T-helper 1 cell (primary cell): Measurements from ENCODE around the gene SH3RF3.
"Not testable (repeated sequence)": the region's sequence is repeated elsewhere in the genome, so short reads cannot be mapped to it uniquely, and the experiment has no call there.

Experiments
- DNase-seq, 5 donors: peaks; one replicate each; pipeline ENCODE4 v3.0.0-alpha.2; 2012 to 2020

The SH3RF3 gene

DNA sequence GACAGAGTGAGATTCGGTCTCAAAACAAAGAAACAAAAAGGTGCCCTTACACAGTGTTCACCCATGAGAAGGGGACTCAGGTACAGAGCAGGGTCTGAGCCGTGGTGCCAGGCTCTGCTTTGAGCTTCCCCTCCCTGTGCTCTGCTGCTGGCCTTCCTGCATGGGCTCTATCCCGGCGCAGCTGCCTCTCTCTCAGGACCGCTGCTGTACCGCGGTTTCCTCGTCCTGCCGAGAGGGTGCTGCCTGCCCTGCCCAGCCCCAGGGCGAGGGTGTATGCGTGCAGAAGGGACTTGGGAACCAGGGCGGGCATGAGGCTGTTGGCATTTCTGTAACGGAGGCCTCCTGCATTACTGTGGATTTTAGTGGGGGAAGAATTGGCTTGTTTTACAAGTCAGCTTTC, 30.1 kb downstream of the SH3RF3 start:
- no peak for DNase-seq

DNA sequence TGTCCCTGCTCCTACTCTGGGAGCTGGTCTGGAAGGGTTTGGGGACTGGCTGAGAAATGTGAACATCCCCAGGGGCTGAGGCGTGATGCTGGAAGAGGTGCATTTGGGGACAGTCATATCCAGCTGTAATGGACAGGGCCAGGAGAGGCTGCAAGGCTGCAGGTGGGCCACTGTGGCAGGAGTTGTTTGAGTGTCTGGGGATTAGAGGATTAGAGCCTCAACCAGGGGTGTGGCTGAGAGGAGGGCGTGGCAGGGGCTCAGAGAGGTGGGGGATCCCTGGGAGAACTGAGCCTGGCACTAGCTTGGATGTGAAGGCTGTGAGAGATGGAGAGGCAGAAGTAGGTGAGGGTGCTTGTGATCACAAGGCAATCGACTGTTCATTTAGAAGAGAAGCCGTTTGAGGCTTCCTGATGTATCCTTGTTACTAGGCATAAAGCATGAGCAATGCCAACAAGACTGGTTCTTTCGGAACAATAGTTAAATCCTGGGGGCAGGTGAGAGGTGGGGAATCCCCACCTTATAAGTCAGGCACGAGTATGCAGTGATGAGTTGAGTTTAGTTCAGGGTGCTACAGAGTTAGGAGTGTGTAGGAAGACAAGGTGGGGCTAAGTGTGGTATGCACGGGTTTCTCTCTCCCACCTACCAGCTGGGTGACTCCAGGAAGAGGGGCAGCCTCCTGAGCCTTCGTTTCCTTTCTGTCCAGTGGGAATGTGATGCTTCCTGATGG, 31.9 kb downstream of the SH3RF3 start:
- DNase-seq, result no peak

DNA sequence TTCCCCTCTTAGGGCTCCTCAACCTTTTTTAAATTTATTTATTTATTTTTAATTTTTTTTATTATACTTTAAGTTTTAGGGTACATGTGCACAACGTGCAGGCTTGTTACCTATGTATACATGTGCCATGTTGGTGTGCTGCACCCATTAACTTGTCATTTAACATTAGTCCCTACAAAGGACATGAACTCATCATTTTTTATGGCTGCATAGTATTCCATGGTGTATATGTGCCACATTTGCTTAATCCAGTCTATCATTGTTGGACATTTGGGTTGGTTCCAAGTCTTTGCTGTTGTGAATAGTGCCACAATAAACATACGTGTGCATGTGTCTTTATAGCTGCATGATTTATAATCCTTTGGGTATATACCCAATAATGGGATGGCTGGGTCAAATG, 33.4 kb downstream of the SH3RF3 start:
- not testable (repeated sequence) for DNase-seq

DNA sequence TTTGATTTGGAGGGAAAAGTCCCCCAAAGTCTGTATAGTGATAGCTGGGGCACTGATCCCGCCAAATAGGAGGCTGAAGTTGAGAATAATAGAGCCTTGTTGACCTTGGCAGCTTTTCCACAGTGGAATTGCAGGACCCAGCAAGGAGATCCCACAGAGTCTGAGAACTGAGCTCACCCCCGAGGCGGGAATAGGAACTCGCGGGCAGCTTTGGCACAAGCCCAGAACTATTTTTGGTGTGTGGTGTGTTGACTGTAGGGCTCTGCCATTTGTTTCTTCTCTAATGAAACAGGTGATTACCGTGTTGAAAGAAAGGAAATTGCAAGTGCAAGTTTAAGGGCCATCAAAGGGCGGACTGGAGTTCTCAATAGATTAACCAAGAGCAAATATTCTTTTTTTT, 34.0 kb downstream of the SH3RF3 start:
- no peak for DNase-seq

DNA sequence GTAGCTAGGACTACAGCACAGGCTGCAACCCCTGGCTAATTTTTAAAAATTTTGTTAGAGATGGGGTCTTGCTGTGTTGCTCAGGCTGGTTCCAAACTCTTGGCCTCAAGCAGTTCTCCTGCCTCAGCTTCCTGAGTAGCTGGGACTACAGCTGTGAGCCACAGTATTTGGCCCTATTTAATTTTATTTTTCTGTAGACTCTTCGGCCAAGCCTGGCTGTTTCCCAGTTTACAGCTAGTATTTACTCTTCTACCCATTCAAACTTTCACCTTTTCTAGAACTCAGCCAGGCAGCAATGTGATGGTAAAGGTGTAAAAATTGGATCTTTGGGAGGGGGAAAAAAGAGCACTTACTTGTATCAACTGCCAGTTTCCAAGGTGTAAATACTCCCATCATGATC, 35.3 kb downstream of the SH3RF3 start:
- no peak for DNase-seq

DNA sequence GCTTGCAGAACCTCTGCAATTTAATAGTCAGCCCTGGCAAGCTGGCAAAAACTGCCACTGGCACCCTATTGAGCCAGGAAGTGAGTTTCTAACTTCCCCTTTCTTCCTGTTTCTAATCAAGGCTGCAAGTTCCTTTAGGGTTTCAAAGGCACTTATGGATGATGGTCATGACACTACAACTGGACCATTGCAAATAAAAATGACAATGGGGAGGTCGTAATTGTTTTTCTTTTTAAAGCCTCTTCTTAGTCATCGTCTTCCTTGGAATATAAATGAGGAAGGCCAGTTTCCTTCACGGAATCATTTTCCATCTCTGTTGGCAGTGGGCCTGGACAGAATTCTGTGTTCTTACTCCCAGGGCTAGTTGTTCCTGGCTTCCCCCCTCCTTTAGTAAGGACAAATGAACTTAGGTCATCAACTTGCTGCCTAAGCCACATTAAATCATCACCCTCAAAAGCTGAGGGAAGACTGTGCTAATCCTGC, 35.8 kb downstream of the SH3RF3 start:
- no peak for DNase-seq

DNA sequence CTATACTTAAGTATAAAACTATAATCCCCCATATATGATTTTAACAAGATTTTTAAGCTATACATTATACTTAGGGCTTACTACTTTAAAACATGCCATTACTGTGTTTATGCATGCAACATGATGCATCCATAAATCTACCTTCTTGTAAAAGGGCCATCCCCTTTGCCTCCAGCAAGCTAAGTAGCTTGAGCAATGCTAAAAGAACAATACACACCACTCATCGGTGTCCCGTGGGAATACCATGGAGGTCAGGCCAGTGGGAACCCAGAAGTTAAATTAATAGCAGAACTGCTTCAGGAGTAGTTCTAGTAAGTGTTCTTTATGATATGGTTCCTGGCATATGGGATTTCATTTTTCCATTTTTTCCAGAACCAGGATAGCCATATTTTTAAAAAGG, 37.8 kb downstream of the SH3RF3 start:
- DNase-seq, result no peak

DNA sequence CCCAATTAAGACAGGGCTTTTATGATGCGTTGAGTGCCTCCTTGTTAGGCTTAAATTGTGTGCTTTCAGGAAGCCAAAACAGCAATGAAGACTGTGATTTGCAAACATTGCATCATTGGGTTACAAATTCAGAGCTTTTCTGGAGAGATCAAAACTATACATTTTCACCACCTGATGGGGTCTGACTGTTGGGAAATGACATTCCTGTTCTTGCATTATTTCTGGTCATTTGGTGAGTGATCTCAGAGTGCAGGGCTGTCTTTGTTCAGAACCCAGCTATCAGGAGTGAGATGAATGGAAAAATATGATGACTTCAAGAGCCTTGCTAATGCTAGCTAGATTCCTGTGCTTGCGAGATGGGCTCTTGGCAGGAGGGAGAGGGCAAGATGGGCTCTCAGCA, 39.1 kb downstream of the SH3RF3 start:
- no peak for DNase-seq

DNA sequence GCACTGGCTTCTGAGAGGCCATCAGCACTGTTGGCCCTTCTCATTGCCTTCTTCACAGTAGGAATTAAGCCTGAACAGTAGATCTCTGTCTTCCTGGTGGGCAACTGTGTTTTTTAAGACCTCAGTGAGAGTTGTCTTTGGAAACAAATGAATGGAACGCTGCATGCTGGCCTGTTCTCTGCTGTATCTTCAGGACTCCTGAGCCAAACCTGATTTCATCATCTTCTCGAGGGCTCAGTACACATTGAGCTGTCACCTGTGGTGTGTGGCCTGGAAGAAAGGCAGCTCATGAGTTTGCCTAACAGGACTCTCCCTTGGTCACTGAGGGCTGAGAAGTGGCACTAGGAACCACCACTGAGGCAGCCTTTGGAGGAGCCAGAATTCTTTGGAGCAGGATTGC, 39.7 kb downstream of the SH3RF3 start:
- DNase-seq, result no peak

DNA sequence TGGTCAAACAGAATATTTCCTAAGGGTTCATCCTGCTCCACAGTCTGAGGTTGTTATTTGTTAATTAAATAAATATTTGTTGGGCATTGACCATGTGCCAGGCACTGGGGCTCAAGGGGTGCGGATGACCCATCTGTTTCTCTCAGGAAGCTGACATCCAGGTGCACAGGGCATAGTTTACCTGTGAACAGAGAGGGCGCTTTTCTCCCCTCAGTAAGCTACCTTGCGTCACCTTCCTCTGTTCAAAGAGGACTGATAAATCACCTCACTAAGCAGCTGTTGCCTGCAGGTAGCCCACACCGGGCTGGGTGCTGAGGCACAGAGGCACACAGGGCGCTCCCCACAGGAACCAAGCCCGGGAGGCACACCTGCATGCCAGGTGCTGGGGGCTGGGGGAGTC, 41.6 kb downstream of the SH3RF3 start:
- no peak for DNase-seq

DNA sequence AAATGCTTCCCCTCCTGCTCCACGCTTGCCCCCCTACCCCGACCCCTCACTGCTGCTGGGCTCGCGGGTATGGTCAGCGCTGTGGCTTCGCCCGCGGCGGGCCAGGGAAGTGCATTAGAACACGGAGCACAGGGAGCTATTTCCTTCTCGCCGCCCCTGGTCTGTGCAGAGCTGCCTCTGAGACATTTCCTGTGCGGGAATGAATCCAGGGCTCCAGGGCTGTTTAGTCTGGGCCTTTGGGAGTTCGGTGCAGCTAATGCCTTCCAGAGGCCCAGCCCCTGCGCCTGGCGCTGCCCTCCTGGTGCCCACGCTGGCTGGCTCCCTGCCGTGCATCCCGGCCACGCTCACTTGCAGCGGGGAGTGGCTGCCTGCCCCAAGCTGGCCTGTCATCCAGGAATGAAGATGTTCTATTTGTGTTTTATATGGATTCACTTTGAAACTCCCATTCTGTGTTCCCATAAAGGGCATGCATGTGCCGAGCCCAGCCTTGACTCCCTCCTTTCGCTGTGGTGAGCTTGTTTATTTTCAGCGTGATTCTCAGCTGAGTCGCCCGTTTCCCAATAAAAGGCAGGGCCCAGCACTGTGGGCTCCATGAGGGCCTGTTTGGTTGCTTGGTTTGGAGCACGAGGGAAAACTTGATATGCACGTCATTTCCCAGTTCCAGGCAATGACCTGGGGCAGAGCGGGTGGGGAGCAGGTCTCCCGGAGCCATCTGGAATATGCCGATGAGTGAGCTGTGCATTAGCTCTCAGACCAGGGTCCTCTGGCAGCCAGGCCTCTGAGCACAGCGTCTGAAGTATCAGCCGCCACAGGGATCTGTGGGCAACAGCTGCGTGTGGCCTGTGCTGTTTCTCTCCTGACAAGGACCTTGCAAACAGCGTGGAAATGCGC, 42.7 kb downstream of the SH3RF3 start:
- DNase-seq, result no peak

DNA sequence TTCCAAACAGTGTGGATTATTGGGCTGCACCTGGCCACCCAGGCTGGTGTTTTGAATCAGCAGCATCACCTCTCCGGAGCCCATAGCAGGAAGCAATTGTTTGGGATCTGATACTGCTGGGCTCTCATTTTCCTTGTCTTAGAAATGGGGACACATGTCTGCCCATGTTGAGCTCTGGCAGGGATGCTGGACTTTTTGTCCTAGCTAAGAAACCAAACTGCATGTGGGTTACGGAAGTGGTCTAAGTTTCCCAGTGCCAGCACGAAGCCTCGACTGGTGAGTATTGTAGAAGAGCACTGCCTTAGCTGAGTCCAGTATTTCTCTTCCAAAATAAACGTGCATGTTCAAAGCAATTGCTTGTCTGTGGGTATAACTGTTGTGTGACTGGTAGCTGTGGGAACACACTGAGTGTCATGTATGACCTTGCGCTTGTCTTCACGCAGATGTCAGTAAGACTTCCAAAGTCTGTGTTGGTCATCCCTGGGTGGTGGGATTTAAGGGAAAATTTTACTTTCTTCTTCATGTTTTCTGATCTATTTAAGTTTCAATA, 43.6 kb downstream of the SH3RF3 start:
- DNase-seq, result no peak

DNA sequence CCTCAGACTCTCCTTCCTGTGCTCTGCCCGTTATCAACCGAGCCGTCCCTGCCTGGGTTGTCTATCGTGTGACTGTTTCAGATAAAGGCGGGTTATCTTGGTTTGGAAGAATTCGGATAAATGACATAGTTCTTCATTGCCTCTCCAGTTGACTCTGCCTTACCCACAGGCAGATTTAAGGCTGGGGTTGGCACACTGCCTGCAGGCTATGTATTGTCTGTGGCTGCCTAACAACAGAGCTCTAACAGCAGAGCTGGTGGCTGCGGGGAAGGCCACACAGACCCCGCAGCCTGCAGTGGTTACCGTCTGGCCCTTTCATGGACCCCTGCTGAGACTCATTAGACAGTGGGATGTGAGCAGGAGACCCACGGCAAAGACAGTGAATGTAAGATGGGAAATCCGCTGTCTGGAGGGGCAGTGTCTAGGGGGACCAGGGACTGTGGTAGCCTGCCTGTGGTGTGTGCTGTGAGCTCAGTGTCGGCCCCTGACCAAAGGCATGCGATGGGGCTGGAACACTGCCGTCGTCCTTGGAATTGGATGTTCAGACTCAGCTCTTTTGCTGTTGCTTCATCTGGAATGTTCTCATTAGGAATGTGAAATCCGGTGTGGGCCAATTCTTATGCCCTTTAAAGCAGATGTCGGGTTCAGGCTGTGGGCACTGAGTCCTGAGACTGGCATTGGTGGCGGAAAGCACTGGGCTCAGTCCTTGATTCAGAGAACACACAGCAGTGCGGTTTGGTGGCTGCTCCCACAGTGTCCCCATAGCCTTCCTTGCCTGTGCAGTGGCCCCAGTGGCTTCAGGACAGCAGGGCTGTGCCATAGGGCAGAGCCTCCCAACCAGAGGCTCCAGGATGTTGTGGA, 44.5 kb downstream of the SH3RF3 start:
- DNase-seq, result no peak

DNA sequence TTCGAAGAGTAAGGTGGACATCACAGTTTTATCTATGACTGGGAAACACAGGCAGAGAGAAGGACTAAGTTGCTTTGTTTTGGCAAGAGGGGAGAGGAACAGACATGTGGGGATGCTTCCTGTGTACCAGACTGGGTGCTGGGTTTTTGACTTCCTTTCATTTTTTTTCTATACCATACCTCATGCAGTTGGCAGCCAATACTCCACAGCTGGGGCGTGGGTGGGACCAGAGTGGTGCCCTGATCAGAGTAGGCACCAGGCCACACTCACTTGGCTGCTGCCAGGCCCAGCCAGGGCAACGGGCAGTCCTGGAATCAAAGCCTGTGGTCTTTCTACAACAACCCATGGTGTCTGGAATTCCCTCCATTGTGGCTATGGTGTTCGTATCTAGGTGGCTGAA, 45.2 kb downstream of the SH3RF3 start:
- no peak for DNase-seq

DNA sequence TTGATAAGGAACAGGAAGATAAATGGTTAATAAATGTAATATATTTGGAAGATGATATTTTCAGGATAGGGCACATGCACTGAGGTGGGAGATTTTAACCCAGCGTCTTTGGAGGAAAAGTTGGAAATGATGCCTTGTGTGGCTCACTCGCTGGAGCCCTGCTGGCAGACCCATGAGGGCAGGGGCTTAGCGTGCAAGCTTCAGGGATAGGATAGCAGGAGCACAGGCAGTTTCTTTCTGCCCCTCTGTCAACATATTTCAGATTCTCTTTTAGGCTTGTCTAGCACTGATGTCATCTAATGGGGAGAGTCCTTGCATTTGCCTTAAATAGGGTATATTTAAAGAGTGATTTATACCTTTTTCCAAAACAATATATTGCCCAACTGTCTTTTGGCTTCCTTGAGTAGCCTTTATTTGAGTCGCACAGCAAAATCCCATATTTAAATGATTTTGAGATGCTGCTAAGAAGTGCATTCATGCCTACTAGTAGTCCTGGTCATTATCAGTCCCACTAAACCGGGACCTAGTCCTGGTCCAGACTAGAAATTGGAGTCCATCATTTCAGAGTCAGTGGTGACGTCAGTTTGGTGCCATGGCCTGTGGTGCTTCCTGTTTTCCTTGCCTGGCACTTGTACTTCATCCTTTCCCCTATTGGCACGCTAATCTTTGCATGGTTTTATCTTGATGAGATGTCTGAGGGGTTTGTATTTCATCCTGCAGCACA, 45.8 kb downstream of the SH3RF3 start:
- no peak for DNase-seq

DNA sequence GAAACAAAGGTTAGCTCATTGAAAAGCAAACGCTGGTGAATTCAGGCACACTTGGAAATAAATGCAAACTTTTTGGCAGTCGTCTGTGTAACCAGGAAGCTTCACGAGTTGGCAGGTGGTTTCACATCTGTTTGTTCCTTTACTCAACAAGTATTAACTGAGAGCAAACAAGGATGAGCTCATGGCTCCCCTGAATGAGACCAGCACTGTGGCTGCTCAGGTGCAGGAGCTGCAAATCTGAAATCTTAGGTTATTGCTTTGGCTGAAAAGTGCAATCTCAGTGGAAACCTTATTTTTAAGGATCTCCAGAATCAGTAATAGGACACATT, 46.3 kb downstream of the SH3RF3 start:
- DNase-seq, result no peak

DNA sequence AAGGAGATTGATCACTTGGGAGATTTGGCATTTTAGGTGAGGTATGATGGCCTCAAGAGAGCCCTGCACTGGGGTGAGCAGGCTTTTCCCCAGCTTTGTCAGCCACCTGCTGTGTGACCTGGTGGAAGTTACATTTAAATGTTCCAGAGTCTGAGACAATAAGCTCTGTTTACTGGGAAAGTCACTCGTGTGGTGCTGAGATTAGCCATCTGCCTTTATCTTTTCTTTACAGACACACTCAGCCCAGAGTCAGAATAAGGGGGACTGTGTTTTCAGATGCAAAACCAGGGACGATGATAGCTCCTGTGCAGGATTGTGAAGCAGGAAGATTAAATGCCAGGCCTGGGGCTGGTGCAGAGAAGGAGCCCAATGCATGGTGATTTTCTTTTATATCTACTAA, 47.9 kb downstream of the SH3RF3 start:
- no peak for DNase-seq

DNA sequence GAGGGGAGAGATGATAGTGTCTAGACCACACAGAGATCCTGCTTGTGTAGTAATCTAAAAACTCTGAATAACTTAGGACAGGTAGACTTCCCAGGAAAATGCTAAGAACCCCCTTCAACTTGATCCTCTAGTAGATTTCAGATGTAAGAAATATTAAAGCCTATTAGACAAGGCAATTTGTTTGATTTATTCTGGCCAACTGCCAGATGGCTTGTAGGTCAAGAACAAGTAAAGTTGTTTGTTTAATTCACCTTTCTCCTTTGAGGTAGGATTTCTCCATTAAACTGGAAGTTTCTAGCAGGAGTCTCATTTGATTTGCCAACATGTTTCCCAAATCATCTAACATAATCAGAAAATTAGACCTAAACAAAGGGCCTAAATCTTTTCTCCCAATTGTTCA, 48.6 kb downstream of the SH3RF3 start:
- DNase-seq, result no peak

DNA sequence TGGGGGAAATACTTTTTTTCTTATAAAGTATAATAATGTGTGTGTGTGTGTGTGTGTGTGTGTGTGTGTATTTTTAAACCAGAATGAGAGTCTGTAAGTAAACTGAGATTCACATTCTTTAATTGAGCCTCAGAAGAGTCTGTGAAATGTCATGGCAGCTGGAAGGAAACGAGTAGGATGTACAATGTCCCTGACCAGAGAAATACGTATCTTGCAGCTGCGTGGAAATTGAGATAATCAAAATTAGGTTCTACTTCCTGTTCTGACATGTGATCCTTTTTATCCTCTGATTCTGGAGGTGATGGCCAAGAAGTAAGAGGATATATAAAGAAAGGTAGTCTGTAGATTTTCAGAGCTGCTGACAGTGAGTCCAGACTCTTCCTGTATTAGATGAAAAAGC, 50.0 kb downstream of the SH3RF3 start:
- DNase-seq, result no peak

DNA sequence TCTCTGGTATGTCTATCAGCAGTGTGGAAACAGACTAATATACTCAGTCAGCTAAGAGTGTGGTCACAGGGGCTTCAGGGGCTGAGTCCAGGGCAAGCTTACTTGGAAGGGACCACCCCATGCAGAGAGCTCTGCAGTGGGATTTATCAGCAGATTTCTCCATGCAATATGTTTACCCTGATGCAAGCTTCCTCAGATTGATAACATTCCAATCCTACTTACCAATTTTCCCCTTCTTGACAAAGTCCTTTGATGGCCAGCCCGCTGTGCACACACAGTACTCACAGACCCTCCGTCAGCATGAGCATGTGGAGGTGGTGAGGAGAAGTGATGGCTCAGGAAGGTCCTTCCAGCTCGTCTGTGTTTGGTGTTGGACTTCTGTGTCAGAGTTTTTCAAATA, 51.8 kb downstream of the SH3RF3 start:
- no peak for DNase-seq

DNA sequence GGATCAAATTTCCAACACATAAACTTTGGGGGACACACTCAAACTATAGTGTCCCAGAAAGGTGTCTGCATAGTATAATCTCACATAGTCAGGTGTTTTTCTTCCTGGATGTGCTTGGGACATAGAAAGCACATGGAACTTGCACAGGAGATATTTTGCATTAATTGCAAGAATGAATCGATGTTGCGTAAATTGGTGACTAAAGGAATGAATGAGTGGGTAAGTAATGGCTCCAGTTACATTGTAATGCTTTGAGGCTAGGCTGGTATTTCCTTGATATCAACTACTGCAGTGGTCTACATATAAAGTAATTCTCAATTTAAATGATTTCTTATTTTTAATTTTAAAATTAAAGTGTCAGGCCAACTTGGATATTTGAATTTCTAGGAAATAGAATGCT, 53.4 kb downstream of the SH3RF3 start:
- DNase-seq, result no peak

DNA sequence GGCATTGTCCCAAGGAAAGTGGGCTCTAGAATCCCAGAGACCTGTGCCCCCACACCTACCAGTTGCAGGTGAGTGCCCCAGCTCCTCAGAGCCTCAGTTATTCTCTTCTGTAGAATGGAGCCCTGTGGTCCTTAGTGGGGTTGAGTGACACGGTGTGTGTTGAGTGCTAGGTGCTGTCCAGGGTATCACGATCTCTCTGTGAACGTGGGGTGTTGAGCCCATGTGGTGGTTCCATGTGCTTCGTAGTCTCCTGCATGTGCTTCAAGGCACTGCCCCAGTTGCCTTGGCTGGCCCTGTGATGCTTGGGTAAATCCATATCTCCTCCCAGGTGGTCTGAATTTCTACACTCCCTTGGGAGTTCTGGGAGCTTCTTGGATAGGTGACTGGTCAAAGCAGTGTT, 54.9 kb downstream of the SH3RF3 start:
- DNase-seq, result no peak
